Liver (tissue), 9 donors: ENCODE measurements around the gene CCRL2. TPM values are rescaled to one million over a fixed set of nuclear protein-coding genes. Genes with fewer than 3 reads are reported as not detected.

Experiments used
- DNase-seq: peaks from one replicate; pipeline ENCODE4 v3.0.0-alpha.2; 2017; ENCODE audit warnings: low spot score
- H3K27ac ChIP-seq, 2 donors: one replicate each; pipeline ENCODE4 v1.7.0; 2013; ENCODE audit warnings: inconsistent platforms in 2 of 2, low read length in 2 of 2, control low read depth in 1 of 2, low read depth in 1 of 2, mild to moderate bottlenecking in 1 of 2
- H3K27me3 ChIP-seq, 4 donors: one replicate each; pipeline versions ENCODE4 v1.6.1 to v1.7.0; 2013; ENCODE audit warnings: low read length in 3 of 4, inconsistent platforms in 1 of 4, mild to moderate bottlenecking in 1 of 4, moderate library complexity in 1 of 4; ENCODE audit not compliant: control insufficient read depth in 4 of 4, insufficient read depth in 4 of 4
- H3K36me3 ChIP-seq, 4 donors: one replicate each; pipeline versions ENCODE4 v1.6.1 to v1.7.0; 2013; ENCODE audit warnings: low read length in 3 of 4, mild to moderate bottlenecking in 3 of 4, low read depth in 1 of 4, moderate library complexity in 1 of 4; ENCODE audit not compliant: control insufficient read depth in 4 of 4, insufficient read depth in 3 of 4
- H3K4me1 ChIP-seq, 4 donors: one replicate each; pipeline versions ENCODE4 v1.6.1 to v1.7.0; 2013; ENCODE audit warnings: low read length in 3 of 4, mild to moderate bottlenecking in 3 of 4, moderate library complexity in 1 of 4; ENCODE audit not compliant: control insufficient read depth in 4 of 4, insufficient read depth in 4 of 4
- H3K4me3 ChIP-seq, 3 donors: one replicate each; pipeline versions ENCODE4 v1.6.1 to v1.7.0; 2013; ENCODE audit warnings: low read length in 3 of 3, control low read depth in 1 of 3, low read depth in 1 of 3, mild to moderate bottlenecking in 1 of 3
- H3K9ac ChIP-seq, 2 donors: one replicate each; pipeline ENCODE4 v1.7.0; 2013; ENCODE audit warnings: low read length in 2 of 2, mild to moderate bottlenecking in 2 of 2, moderate library complexity in 2 of 2, control low read depth in 1 of 2, low read depth in 1 of 2
- H3K9me3 ChIP-seq, 4 donors: one replicate each; pipeline versions ENCODE4 v1.6.1 to v1.7.0; 2013; ENCODE audit warnings: low read length in 3 of 4; ENCODE audit not compliant: control insufficient read depth in 4 of 4
- ATF3 ChIP-seq: IDR thresholded peaks from 2 replicates; pipeline ENCODE4 v1.6.1; 2016; ENCODE audit warnings: antibody characterized with exemption
- CTCF ChIP-seq: fragments of 150-350 bp; IDR thresholded peaks from 2 replicates; pipeline ENCODE4 v1.5.1; 2017; ENCODE audit warnings: improper control_type of control experiment, low read depth, low read length; ENCODE audit not compliant: missing input control
- EGR1 ChIP-seq, 2 donors: IDR thresholded peaks; 2 replicates each; pipeline ENCODE4 v1.6.1; 2016 to 2018; ENCODE audit warnings: antibody characterized with exemption in 2 of 2, low read depth in 2 of 2
- FOXA1 ChIP-seq: IDR thresholded peaks from 2 replicates; pipeline ENCODE4 v1.6.1; 2016; ENCODE audit warnings: antibody characterized with exemption
- FOXA2 ChIP-seq: IDR thresholded peaks from 2 replicates; pipeline ENCODE4 v1.6.1; 2016; ENCODE audit warnings: antibody characterized with exemption
- GABPA ChIP-seq, 2 donors: IDR thresholded peaks in 1 of 2; conservative IDR thresholded peaks in 1 of 2; 2 replicates each; pipeline ENCODE4 v1.6.1; 2016; ENCODE audit warnings: antibody characterized with exemption in 2 of 2, mild to moderate bottlenecking in 1 of 2, moderate library complexity in 1 of 2
- HNF4A ChIP-seq, 2 donors: conservative IDR thresholded peaks; 2 replicates each; pipeline ENCODE4 v1.6.1; 2016; ENCODE audit warnings: antibody characterized with exemption in 2 of 2, mild to moderate bottlenecking in 2 of 2
- HNF4G ChIP-seq: IDR thresholded peaks from 2 replicates; pipeline ENCODE4 v1.6.1; 2016; ENCODE audit warnings: antibody characterized with exemption
- JUND ChIP-seq, 2 donors: IDR thresholded peaks; 2 replicates each; pipeline ENCODE4 v1.6.1; 2016; ENCODE audit warnings: antibody characterized with exemption in 2 of 2
- MAX ChIP-seq: IDR thresholded peaks from 2 replicates; pipeline ENCODE4 v1.6.1; 2016; ENCODE audit warnings: antibody characterized with exemption
- RAD21 ChIP-seq, 2 donors: IDR thresholded peaks; 2 replicates each; pipeline ENCODE4 v1.6.1; 2016; ENCODE audit warnings: antibody characterized with exemption in 2 of 2, mild to moderate bottlenecking in 2 of 2
- REST ChIP-seq: IDR thresholded peaks from 2 replicates; pipeline ENCODE4 v1.6.1; 2016; ENCODE audit warnings: antibody characterized with exemption, mild to moderate bottlenecking
- SP1 ChIP-seq: IDR thresholded peaks from 2 replicates; pipeline ENCODE4 v1.6.1; 2018; ENCODE audit warnings: antibody characterized with exemption, mild to moderate bottlenecking
- TAF1 ChIP-seq: conservative IDR thresholded peaks from 2 replicates; pipeline ENCODE4 v1.6.1; 2016; ENCODE audit warnings: antibody characterized with exemption, mild to moderate bottlenecking
- WGBS: extraction: QIAGEN DNeasy Blood & Tissue Kit; methylation state at CpG from one replicate; pipeline ENCODE4 v1.1.7; 2013; 5-methylcytosine and 5-hydroxymethylcytosine counted together
- polyA plus RNA-seq, 2 donors: library from polyadenylated mRNA; stranded (reverse) in 1 of 2; unstranded in 1 of 2; fragments of 200-250 nt in 1 of 2; fragments of >200 nt in 1 of 2; fragmentation: Nextera tagmentation in 1 of 2; extraction: Ambion mirVana in 1 of 2; gene quantifications; one replicate each; pipeline versions ENCODE4 v1.2.1 to v1.2.3, GENCODE V29; 2013 to 2015
- total RNA-seq, 2 donors: library from RNA; depleted of rRNA; stranded (reverse); fragments of >200 nt; gene quantifications; one replicate each; pipeline ENCODE4 v1.2.3, GENCODE V29; 2014
- donor health status: healthy.
- donor health status: healthy.
- donor health status: healthy.
- donor health status: healthy.
- donor health status: healthy.

CCRL2 gene
- total and polyA plus RNA-seq, 4 donors: 0.51 to 9.0 (median 0.81) TPM

GRCh38 chr3:46369675-46370132 is 37.4 kb upstream of the CCRL2 start:
- Histone ChIP-seq H3K27me3 (peaks cover 0 to 4% (median 0%) of the 10 kb centered on the region in 4 donors), H3K27ac (no peak overlapping the region), H3K9ac (no peak overlapping the region), H3K4me1 (peaks cover 0 to 2% (median 0%) of the 10 kb centered on the region in 4 donors), H3K9me3 (no peaks in the 10 kb centered on the region), H3K4me3 (no peak overlapping the region), H3K36me3 (no peaks in the 10 kb centered on the region)
- no peak for DNase-seq
- TF ChIP-seq EGR1 (IDR thresholded peaks at IDR 0.05; ENCODE audit: low read depth in 2 of 2) (no peak), CTCF (no peak), REST (no peak), SP1 (no peak), MAX (no peak), HNF4G (no peak), FOXA2 (no peak), ATF3 (no peak), FOXA1 (no peak)
- 68% methylated on average over 6 of the region's 6 CpGs for WGBS

GRCh38 chr3:46370839-46371518 is 36.1 kb upstream of the CCRL2 start, which contains the start of gene CCR5:
Gene CCR5, plus strand, starts transcription at chr3:46370946. Its CDS starts 1,957 bp downstream, at chr3:46372903.
- Histone ChIP-seq H3K27me3 (peaks cover 0 to 6% (median 0%) of the 10 kb centered on the region in 4 donors), H3K9ac (peak within 1 kb of the TSS in 1 of 2 donors; percentile 72), H3K27ac (no peak within 1 kb of the TSS), H3K36me3 (no peaks in the 10 kb centered on the region), H3K4me3 (no peak within 1 kb of the TSS), H3K4me1 (peaks cover 0 to 2% (median 0%) of the 10 kb centered on the region in 4 donors), H3K9me3 (no peaks in the 10 kb centered on the region)
- WGBS: 63% methylated on average over 5 of the region's 5 CpGs
- no peak for DNase-seq
- TF ChIP-seq JUND (IDR thresholded peaks at IDR 0.05) (no peak), EGR1 (IDR thresholded peaks at IDR 0.05; ENCODE audit: low read depth in 2 of 2) (no peak), SP1 (no peak), FOXA1 (no peak), ATF3 (no peak), GABPA (IDR thresholded peaks at IDR 0.05 in 1 of 2, conservative IDR thresholded peaks at IDR 0.05 in 1 of 2) (no peak), HNF4A (conservative IDR thresholded peaks at IDR 0.05) (no peak), REST (no peak), TAF1 (no peak), RAD21 (IDR thresholded peaks at IDR 0.05) (no peak), HNF4G (no peak), FOXA2 (no peak), CTCF (no peak)
